Measurements from ENCODE around the gene CD7. TPM values are rescaled to one million over a fixed set of nuclear protein-coding genes. Genes with fewer than 3 reads are reported as not detected.
A peak's percentile ranks its signal among the peaks of the same experiment; 100 is the strongest.

The CD7 gene
- total RNA-seq, 1 donor from 2014 or later, result 12.0 TPM

DNA sequence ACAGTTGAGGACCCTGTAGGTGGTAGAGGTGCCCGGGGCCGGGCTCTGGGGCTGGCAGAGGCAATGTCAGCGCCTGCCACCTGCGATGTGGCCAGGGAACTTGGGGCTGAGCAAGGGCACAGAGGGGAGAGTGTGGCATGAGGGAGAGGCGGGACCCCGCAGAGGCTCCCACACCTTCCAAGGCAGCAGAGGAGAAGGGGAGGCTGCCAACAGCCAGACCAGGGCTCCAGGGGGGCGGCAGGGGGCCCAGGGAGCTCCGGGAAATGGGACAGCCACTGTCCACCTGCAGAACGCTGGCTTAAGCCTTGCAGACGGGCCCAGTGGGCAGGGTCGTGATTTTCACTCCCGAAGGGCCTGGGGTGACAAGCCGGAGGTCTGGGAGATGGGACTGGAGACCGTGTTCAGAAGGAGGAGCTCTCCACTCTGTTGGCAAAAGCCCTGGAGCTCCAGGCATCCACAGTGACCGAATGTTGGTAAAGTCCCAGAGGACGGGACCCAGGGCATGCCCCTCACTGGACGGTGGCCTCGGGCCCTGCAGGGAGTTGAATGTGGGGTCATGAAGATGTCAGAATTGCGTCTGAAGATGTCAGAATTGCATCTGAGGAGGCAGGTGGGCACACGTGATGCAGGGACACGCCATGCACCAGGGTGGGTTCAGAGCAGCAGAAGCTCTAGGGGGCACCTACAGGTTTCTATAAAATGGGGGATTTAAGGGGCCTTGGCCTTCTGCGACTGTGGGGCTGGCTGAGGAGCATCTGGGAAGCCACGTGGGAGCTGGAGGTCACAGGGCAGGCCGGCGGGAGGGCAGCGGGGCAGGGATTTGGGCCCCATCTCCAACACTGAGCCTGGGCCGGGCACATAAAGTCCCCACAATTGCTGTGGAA, 18.6 kb downstream of the CD7 start:
- DNase-seq (ENCODE audit: low spot score), result no peak

GRCh38 chr17:82297714-82298537, 19.5 kb downstream of the CD7 start:
- DNase-seq (ENCODE audit: low spot score), result peak; percentile 93

DNA sequence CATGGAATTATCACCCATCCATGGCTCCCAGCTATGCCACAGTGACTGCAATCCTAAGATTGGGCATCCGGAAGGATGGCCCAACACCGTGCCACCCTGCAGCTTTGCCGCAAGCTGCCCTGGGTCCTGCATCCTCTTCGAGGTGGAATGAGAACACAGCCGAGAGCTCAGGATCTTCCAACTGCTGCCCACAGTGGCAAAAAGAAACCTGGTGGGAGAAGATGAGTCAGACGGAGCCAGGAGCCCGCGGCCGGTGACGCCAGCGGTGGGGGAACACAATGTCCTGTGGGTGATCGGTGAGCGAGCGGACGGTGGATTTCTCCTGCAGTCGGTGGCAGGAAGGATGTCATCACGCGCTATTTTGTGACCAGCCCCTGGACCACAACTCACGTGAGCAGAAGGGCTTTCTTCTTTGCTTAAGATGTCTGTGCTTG, 20.1 kb downstream of the CD7 start:
- peak; percentile 89 for DNase-seq (ENCODE audit: low spot score)

GRCh38 chr17:82296511-82297279, 20.7 kb downstream of the CD7 start:
- no peak for DNase-seq (ENCODE audit: low spot score)

DNA sequence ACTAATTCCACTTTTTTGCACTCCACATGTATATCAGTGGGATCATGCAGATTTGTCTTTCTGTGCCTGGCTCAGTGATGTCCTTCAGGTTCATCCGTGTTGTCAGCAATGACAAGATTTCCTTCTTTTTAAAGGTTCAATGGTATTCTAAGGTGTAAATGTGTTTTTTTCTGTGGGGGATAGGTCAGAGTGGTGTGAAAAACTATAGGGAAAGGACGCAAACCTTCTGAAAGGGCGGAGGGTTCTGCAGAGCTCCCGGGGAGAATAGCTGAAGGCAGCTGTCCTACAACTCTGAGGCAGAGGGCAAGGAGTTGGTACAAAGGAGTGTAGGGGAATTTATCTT, 22.0 kb downstream of the CD7 start:
- no peak for DNase-seq (ENCODE audit: low spot score)

GRCh38 chr17:82294064-82294773, 23.2 kb downstream of the CD7 start:
- DNase-seq (ENCODE audit: low spot score), result no peak

DNA sequence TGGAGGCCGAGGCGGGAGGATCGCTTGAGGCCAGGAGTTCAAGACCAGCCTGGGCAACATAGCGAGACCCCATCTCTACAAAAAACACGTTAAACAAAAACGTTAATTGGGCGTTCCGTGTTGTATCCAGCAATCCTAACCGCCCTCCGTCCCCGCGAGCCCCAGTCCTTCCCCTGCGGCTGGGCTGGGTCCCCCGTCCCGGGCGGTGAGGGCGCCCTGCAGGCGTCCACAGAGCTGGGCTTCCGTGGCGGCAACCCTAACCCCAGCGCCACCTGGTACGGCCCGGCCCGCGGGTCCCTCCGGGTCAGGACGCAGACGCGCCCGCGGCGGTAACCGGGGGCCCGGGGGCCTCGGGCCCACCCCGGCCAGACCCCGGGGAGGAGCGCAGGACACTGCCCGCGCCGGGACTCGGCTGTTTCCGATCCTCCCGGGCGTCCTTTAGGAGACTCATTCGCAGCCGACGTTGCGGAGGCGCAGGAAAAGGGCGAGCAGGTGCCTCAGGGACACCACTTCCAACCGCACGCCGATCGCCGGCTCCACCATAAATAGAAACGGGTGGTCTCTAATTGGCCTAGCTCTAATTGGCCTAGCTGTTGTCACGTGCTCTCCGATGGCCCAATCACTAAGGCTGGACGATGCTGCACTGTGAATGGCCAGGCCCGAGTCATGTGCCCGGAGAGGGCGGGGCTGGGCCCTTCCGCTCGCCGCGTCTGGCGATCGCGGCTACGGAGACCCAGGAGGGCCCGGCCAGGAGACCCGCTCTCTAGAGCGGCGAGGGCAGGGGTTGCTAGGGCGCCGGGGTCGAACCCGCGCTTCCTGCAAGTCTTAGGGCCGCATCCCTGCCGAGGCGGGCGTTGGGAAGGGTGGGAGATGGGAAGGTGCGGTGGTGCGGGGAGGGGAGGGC, 24.9 kb downstream of the CD7 start:
- DNase-seq (ENCODE audit: low spot score), result peak; percentile 98

GRCh38 chr17:82291582-82292250, 25.7 kb downstream of the CD7 start:
- DNase-seq (ENCODE audit: low spot score), result no peak

DNA sequence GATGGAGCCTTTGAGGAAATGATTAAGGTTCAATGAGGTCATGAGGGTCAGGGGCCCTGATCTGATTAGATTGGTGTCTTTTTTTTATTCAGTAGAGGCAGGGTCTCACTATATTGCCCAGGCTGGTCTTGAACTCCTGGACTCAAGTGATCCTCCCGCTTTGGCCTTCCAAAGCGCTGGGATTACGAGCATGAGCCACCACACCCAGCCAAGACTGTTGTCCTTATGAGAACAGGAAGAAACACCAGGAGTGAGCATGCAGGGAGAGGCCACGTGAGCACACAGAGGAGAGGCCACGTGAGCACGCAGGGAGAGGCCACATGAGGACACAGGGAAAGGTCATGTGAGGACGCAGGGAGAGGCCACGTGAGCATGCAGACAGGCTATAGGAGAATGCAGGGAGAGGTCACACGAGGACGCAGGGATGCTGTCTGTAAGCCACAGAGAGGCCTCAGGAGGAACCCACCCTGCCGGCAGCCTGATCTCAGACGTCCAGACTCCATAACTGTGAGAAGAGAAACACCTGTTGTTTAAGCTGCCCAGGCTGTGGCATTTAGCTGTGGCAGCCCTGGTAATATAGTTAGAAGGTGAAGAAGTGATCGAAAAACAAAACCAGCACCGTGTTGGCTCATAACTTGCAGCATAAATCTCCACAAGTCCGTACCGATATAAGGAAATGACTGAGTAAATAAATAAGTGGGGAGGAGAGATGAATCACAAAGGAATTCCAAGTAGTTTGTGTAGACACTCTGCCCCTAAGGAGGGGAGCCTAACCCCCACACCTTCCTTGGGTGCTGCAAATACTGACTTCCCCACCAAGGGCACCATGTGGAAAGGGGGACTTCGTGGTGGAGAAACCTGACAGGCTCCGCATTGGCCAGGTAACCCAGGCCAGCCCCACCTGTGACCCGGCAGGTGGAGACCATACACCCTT, 29.3 kb downstream of the CD7 start:
- DNase-seq (ENCODE audit: low spot score), result peak; percentile 90

DNA sequence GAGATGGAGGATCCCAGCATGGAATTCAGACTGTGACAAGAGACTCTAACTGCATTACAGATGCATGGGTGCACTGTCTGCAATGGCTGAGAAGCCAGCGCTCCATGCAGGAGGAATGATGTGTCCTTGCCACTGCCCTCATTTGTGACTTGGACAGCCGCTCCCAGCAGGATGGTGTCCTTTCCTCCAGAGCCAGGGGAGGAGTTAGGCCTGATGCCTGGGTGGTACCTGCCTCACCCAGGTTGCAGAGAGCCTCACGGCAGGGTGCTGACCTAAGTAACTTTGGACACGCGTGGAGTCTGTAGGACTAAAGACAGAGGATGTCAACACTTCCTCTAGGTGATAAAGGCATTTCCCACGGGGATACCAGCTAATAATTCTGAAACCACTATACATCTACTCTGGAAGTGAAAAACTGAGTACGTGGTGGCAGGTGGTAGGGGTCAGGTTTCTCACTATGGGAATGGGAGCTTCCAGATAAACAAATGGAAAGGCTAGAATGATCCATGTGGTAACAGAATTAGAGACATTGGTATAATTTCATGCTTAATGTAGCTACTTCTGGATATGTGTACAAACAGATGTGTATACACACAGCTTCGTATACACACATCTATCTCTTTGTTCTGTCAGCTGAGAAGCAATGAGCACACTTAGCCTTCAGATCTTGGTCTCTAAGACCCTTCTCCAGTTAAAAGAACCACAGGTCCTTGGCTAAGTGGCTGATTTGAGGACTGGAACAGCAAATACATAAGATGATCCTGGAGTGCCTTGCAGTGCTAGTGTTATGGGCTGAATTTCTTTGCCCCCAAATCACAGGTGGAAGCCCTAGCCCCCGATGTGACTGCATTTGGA, 30.2 kb downstream of the CD7 start:
- DNase-seq (ENCODE audit: low spot score), result no peak

- no peak for DNase-seq (ENCODE audit: low spot score)
These were observed 32.3 kb downstream of the CD7 start for GRCh38 chr17:82285141-82285540.

- DNase-seq (ENCODE audit: low spot score), result no peak
These were observed 34.1 kb downstream of the CD7 start for GRCh38 chr17:82283208-82283749.

DNA sequence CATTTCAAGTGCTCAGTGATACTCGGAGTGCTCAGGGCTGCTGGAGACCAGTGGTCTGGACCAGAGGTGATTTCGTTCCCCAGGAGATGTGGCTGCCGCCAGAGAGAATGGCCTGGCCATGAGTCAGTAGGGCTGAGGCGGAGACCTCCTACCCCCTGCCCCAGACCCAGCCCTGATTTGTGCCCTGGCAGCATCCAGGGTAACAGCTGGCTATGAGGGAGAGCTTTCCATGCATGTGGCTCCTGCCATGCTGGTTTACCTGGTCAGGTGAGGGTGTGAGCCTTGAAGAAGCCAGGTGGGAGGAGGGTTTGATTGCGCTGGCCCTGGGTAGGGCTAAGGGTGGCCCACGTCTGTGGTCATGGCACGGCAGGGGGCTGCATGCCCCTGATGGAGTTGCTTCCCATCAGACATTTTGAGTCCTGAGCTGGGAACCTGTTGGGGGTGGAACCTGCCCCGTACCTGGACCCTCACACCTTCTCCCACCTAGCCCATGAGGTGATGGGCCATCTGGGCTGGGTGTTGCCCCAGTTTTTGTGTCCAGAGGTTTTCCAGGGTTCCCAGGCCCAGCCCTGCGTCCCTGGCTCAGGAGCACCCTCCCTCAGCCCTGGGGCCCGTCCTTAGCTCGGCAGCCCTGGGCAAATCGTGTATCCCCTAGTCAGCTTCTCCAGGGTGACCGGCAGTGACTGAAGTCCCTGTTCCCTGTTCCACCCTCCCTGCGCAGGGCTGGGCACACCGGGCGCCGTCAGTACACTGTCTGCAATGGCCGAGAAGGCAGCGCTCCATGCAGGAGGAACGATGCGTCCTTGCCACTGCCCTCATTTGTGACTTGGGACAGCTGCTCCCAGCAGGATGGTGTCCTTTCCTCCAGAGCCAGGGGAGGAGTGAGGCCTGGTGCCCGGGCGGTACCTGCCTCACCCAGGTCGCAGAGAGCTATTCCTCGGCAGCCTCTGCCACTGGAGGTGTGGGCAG, 34.9 kb downstream of the CD7 start:
- DNase-seq (ENCODE audit: low spot score), result no peak

DNA sequence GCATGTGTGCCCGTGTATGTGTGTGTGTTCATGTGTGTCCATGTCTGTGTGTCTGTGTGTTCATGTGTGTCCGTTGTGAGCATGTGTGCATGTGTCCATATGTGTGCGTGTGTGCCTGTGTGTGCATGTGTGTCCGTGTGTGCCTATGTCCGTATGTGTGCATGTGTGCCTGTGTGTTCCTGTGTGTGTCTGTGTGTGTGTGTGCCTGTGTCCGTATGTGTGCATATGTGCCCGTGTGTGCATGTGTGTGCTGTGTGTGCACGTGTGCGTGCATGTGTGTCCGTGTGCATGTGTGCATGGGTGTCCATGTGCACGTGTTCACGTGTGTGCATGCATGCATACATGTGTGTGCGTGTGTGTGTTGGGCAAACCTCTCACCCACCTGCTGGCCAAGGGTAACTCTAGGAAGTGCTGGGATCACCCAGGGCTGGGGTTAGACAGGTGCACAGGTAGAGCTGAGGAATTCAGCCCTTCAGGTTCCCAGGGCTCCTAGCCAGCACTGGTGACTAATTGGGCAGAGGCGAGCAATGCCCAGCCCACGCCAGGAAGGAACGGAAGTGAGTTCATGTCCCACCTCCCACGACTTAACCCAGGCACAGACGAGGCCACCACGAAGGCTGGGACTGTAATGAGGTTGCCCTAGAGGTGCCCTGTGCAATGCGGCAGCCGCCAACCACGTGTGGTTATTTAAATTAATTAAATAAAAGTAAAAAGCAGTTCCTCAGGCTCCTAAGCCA, 35.7 kb downstream of the CD7 start:
- peak; percentile 76 for DNase-seq (ENCODE audit: low spot score)

DNA sequence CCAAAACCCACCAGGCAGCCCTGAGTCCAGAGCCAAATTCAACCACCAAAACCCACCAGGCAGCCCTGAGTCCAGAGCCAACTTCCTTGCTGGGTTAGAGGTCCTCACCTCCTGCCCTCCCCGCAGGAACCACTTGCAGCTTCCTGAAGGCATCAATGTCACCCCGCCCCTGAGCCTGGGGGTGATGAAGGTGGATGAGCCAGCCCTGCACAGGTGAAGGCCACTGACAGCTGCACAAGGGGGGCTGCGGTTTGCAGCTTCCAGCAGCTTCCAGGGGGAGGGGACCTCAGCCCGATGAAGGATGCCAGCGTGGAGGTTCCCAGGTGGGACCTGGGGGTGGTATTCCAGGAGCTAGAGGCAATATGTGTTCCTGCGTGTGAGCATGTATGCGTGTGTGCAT, 36.3 kb downstream of the CD7 start:
- no peak for DNase-seq (ENCODE audit: low spot score)

DNA sequence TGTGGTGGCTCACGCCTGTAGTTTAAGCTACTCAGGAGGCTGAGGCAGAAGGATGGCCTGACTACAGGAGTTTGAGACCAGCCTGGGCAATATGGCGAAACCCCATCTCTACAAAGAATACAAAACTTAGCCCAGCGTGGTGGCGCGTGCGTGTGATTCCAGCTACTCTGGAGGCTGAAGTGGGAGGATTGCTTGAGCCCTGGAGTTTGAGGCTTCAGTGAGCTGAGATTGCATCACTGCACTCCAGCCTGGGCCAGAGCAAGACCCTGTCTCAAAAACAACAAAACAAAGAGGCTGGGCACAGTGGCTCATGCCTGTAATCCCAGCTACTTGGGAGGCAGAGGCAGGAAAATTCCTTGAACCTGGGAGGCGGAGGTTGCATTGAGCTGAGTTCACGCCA, 36.9 kb downstream of the CD7 start:
- DNase-seq (ENCODE audit: low spot score), result no peak

Data from mucosa of gallbladder (tissue), 1 donor.